DND-41 (cell line): ENCODE results near the gene OSR1.

Experiments
- ATAC-seq: fragments of 200-7000 bp; cut with Tn5 transposase; 3 replicates; pipeline ENCODE4 v1.9.1; 2021; ENCODE audit warnings: low read depth; ENCODE audit not compliant: insufficient read depth
- DNase-seq: peaks from one replicate; pipeline ENCODE4 v3.0.0-alpha.2; 2020
- H2AFZ ChIP-seq: 2 replicates; pipeline ENCODE4 v1.6.0; 2012; ENCODE audit warnings: low read depth, low read length
- H3K27ac ChIP-seq: 2 replicates; pipeline ENCODE4 v1.5.1; 2012; ENCODE audit warnings: low read length, inconsistent platforms
- H3K27me3 ChIP-seq: fragments of 200-600 bp; sonication (generic); 2 replicates; pipeline ENCODE4 v1.6.0; 2012; ENCODE audit warnings: low read length, mild to moderate bottlenecking, inconsistent platforms; ENCODE audit not compliant: insufficient read depth, poor library complexity
- H3K36me3 ChIP-seq: 2 replicates; pipeline ENCODE4 v1.5.1; 2012; ENCODE audit warnings: low read length, inconsistent platforms; ENCODE audit not compliant: insufficient read depth
- H3K4me1 ChIP-seq: 2 replicates; pipeline ENCODE4 v1.5.1; 2012; ENCODE audit warnings: mild to moderate bottlenecking, low read length; ENCODE audit not compliant: insufficient read depth
- H3K4me2 ChIP-seq: 2 replicates; pipeline ENCODE4 v1.6.0; 2012; ENCODE audit warnings: mild to moderate bottlenecking, moderate library complexity, low read length, inconsistent platforms; ENCODE audit not compliant: insufficient read depth
- H3K4me3 ChIP-seq, 2 experiments: fragments of 200-600 bp in 1 of 2; shearing (Covaris generic) in 1 of 2; 2 replicates each; pipeline ENCODE4 v1.5.1; 2012 to 2016; ENCODE audit warnings: inconsistent platforms in 2 of 2, low read length in 2 of 2, mild to moderate bottlenecking in 2 of 2, low read depth in 1 of 2, moderate library complexity in 1 of 2
- H3K79me2 ChIP-seq: 2 replicates; pipeline ENCODE4 v1.6.0; 2012; ENCODE audit warnings: low read length, inconsistent platforms; ENCODE audit not compliant: insufficient read depth
- H3K9ac ChIP-seq: 2 replicates; pipeline ENCODE4 v1.6.0; 2012; ENCODE audit warnings: low read depth, mild to moderate bottlenecking, inconsistent platforms, low read length, moderate library complexity
- H3K9me3 ChIP-seq: 2 replicates; pipeline ENCODE4 v1.5.1; 2012; ENCODE audit warnings: low read length, moderate library complexity, mild to moderate bottlenecking, inconsistent platforms; ENCODE audit not compliant: insufficient read depth, severe bottlenecking
- H4K20me1 ChIP-seq: 2 replicates; pipeline ENCODE4 v1.6.0; 2012; ENCODE audit warnings: low read length; ENCODE audit not compliant: insufficient read depth
- EZH2 ChIP-seq: IDR thresholded peaks from 3 replicates; pipeline ENCODE4 v1.6.1; 2012; ENCODE audit warnings: borderline replicate concordance, low read depth, mild to moderate bottlenecking, moderate library complexity, low read length, inconsistent platforms; ENCODE audit not compliant: severe bottlenecking
- TF ChIP-seq, protein P1 (sequence below): IDR thresholded peaks from 2 replicates; pipeline ENCODE4 v1.5.1; 2012; ENCODE audit warnings: borderline replicate concordance, low read length, moderate library complexity, mild to moderate bottlenecking; ENCODE audit not compliant: poor library complexity, severe bottlenecking; ENCODE audit errors: extremely low read depth

The OSR1 gene

DNA sequence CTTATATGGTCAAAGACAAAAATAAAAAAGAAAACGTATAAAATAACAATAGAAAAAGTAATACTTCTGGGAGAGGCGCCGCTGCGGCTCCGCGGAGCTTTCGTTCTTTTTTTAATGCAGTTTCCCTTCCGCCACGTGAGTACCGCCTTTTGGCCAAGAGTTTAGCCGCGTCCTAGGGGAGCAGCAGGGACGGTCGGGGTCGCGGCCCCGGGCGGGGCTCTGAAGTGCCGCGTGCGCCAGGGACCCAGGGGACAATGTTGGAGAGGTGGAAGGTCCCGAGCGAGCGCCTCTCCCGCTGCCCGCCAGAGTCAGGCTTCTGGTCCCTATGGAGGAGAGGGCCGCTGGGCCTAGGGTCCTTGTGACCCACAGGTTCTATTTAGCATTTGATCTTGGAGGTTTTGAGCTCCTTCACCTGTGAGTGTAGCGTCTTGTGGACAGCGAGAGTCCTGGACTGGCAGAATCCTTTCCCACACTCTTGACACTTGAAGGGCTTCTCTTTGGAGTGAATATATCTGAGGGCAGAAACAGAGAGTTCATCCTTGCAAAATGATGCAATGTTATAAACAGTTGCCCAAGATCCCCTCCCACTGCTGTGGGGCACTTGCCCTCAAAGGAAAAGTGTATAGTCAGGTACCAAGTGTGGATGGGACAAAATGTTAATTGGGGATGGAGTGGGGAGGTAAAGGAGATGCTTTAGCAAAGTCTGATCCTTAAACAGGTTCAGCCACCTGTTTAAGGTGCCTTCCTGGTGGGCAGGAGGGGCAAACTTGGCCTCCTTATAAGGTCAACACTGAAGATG, 6.3 kb downstream of the OSR1 start:
- ATAC-seq (no peak), DNase-seq (no peak)
- no peak overlapping the region for H3K27ac ChIP-seq
- H4K20me1 ChIP-seq = no peaks in the 10 kb centered on the region
- TF ChIP-seq, protein P1, sequence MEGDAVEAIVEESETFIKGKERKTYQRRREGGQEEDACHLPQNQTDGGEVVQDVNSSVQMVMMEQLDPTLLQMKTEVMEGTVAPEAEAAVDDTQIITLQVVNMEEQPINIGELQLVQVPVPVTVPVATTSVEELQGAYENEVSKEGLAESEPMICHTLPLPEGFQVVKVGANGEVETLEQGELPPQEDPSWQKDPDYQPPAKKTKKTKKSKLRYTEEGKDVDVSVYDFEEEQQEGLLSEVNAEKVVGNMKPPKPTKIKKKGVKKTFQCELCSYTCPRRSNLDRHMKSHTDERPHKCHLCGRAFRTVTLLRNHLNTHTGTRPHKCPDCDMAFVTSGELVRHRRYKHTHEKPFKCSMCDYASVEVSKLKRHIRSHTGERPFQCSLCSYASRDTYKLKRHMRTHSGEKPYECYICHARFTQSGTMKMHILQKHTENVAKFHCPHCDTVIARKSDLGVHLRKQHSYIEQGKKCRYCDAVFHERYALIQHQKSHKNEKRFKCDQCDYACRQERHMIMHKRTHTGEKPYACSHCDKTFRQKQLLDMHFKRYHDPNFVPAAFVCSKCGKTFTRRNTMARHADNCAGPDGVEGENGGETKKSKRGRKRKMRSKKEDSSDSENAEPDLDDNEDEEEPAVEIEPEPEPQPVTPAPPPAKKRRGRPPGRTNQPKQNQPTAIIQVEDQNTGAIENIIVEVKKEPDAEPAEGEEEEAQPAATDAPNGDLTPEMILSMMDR = no peak
- TF ChIP-seq EZH2 = no peak
- H3K4me3 ChIP-seq = no peak overlapping the region
- no peaks in the 10 kb centered on the region for H3K36me3 ChIP-seq
- H3K9ac ChIP-seq = no peak overlapping the region
- no peaks in the 10 kb centered on the region for H3K9me3 ChIP-seq
- no peak overlapping the region for H2AFZ ChIP-seq
- no peaks in the 10 kb centered on the region for H3K27me3 ChIP-seq
- H3K79me2 ChIP-seq = peaks cover 7% of the 10 kb centered on the region; the same call in 1 of the 2 replicates
- no peak overlapping the region for H3K4me2 ChIP-seq
- H3K4me1 ChIP-seq = peaks cover 13% of the 10 kb centered on the region

DNA sequence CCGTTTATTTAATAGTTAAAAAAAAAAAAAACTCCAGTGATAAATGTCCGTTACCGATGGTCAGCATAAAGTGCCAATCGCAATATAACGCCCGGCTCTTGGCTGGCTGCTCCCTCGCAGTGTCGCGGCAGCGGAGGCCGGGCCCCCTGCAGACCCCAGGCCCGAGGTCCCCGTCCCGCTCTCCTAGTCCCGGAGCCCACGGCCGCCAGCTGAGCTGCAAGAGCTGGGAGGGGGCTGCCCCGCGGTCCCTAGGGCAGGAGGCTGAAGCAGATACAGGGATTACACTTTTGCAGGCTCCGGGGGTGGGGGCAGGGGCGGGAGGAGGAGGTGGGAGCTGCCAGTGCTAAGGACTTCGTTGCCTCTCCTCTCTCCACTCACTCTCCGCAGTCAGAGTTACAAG, 6.9 kb downstream of the OSR1 start:
- H3K79me2 ChIP-seq = peaks cover 11% of the 10 kb centered on the region; the same call in 1 of the 2 replicates
- no peak overlapping the region for H3K4me2 ChIP-seq

DNA sequence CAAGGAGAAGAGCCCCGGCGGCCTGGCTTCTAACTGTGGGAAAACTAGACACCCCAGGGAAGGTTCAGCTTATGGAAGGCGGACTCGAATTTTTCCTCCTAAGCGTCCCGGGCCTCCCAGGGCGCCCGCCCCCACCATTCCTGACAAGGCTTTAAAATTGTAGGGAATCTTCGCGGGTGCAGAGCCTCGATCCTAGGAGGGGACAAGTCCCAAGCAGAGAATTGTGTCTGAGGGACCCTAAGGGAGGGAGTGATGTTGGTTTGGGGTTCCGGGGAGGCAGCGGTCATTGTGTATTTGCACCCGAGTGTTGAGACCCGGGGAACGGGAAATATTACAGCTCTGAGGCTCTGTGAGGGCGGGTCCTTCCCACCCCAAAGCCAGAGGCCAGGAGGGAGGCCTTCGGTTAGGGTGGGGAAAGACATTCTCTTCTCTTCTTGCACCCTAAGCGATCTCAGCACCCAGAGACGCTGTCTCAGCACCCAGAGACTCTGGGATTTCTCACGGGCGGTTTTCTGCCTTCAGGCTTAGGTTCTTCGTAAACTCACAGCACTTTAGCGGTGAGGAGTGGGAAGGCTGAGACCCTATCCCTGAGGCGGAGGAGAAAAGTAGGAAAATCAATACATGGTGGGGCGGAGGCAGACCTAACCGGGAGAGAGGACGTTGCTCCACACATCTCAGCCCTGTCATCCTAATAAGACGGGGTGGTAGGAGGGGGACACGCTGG, 7.6 kb downstream of the OSR1 start:
- Histone ChIP-seq H3K9ac (no peak overlapping the region), H3K27ac (no peak overlapping the region), H3K27me3 (no peaks in the 10 kb centered on the region), H4K20me1 (no peaks in the 10 kb centered on the region), H3K4me1 (peaks cover 21% of the 10 kb centered on the region), H3K4me3 (no peak overlapping the region), H3K36me3 (no peaks in the 10 kb centered on the region), H2AFZ (no peak overlapping the region), H3K4me2 (no peak overlapping the region), H3K9me3 (no peaks in the 10 kb centered on the region), H3K79me2 (peaks cover 11% of the 10 kb centered on the region; the same call in 1 of the 2 replicates)
- DNase-seq = no peak
- TF ChIP-seq, protein P1 = no peak
- TF ChIP-seq EZH2 = no peak
- ATAC-seq = no peak

More for the DNA sequence above, 6.9 kb downstream of the OSR1 start:
- H3K27me3 ChIP-seq = no peaks in the 10 kb centered on the region
- no peak overlapping the region for H3K9ac ChIP-seq
- no peaks in the 10 kb centered on the region for H3K36me3 ChIP-seq
- H3K27ac ChIP-seq = no peak overlapping the region
- DNase-seq = no peak
- no peak for ATAC-seq
- H2AFZ ChIP-seq = no peak overlapping the region
- H3K9me3 ChIP-seq = no peaks in the 10 kb centered on the region
- H3K4me3 ChIP-seq = no peak overlapping the region
- H3K4me1 ChIP-seq = peaks cover 19% of the 10 kb centered on the region
- H4K20me1 ChIP-seq = no peaks in the 10 kb centered on the region
- TF ChIP-seq EZH2 = no peak
- TF ChIP-seq, protein P1 = no peak
